Right atrium auricular region (tissue), 2 donors: ENCODE measurements around the gene RNF145. TPM values are rescaled to one million over a fixed set of nuclear protein-coding genes. Genes with fewer than 3 reads are reported as not detected.

Source experiments
- DNase-seq: peaks from one replicate; pipeline ENCODE4 v3.0.0-alpha.2; 2019; ENCODE audit warnings: low spot score
- H3K27ac ChIP-seq, 2 donors: fragments of 200-600 bp; sonication (generic); 1 replicate in 1 of 2; 2 replicates in 1 of 2; pipeline ENCODE4 v1.5.1; 2016 to 2019
- H3K27me3 ChIP-seq, 2 donors: fragments of 200-600 bp; sonication (generic); one replicate each; pipeline versions ENCODE4 v1.5.1 to v1.6.0; 2017 to 2019
- H3K36me3 ChIP-seq: fragments of 200-600 bp; sonication (generic); one replicate; pipeline ENCODE4 v1.5.1; 2016
- H3K4me1 ChIP-seq, 2 donors: fragments of 200-600 bp; sonication (generic); one replicate each; pipeline versions ENCODE4 v1.5.1 to v1.6.0; 2017 to 2019
- H3K4me3 ChIP-seq, 2 donors: fragments of 200-600 bp; sonication (generic); 1 replicate in 1 of 2; 2 replicates in 1 of 2; pipeline ENCODE4 v1.5.1; 2017 to 2019; ENCODE audit warnings: mild to moderate bottlenecking in 1 of 2, moderate library complexity in 1 of 2
- H3K9me3 ChIP-seq, 2 donors: fragments of 200-600 bp; sonication (generic); one replicate each; pipeline ENCODE4 v1.5.1; 2019
- total RNA-seq, 2 donors: library from RNA; depleted of rRNA; stranded (reverse); fragments of >200 nt; gene quantifications; one replicate each; pipeline ENCODE4 v1.1.0, GENCODE V29; 2016
- TF ChIP-seq, protein P1 (sequence below), 2 donors: fragments of 200-600 bp; sonication (generic); IDR thresholded peaks; one replicate each; pipeline ENCODE4 v1.5.1; 2019; ENCODE audit warnings: antibody characterized with exemption in 2 of 2

The RNF145 gene
- total RNA-seq, 2 donors from 2014 or later, result 18.1 to 29.9 TPM

DNA sequence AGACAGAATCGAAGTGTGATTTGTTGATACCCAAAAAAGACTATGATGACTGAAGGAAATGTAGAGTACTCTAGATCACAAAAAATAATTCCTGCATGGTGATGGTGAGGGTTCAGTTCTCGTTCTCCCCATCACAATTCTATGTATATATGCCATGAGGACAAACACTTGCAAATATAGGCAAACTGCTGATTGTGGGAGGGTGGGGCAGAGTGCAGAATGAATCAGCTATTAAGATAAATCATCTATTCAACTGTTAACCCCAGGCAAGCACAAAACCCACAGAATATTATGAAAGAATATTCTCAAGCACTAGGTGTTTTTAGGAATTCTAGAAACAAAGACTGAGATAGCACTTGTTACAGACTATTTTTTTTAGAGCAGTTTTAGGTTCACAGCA, 39.8 kb upstream of the RNF145 start:
- H3K27me3 ChIP-seq, result no peaks in the 10 kb centered on the region
- H3K4me3 ChIP-seq, result no peak overlapping the region
- no peak for DNase-seq
- H3K36me3 ChIP-seq, result no peaks in the 10 kb centered on the region
- H3K27ac ChIP-seq, result no peak overlapping the region
- TF ChIP-seq, protein P1, sequence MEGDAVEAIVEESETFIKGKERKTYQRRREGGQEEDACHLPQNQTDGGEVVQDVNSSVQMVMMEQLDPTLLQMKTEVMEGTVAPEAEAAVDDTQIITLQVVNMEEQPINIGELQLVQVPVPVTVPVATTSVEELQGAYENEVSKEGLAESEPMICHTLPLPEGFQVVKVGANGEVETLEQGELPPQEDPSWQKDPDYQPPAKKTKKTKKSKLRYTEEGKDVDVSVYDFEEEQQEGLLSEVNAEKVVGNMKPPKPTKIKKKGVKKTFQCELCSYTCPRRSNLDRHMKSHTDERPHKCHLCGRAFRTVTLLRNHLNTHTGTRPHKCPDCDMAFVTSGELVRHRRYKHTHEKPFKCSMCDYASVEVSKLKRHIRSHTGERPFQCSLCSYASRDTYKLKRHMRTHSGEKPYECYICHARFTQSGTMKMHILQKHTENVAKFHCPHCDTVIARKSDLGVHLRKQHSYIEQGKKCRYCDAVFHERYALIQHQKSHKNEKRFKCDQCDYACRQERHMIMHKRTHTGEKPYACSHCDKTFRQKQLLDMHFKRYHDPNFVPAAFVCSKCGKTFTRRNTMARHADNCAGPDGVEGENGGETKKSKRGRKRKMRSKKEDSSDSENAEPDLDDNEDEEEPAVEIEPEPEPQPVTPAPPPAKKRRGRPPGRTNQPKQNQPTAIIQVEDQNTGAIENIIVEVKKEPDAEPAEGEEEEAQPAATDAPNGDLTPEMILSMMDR (IDR thresholded peaks at IDR 0.05), result no peak
- no peaks in the 10 kb centered on the region for H3K9me3 ChIP-seq
- no peaks in the 10 kb centered on the region for H3K4me1 ChIP-seq

- Histone ChIP-seq H3K27me3 (no peaks in the 10 kb centered on the region), H3K4me3 (no peak overlapping the region), H3K36me3 (no peaks in the 10 kb centered on the region), H3K27ac (no peak overlapping the region), H3K4me1 (no peaks in the 10 kb centered on the region), H3K9me3 (no peaks in the 10 kb centered on the region)
- DNase-seq, result no peak
- TF ChIP-seq, protein P1 (IDR thresholded peaks at IDR 0.05), result no peak
Observed at GRCh38 chr5:159244890-159245289, 35.5 kb upstream of the RNF145 start.

- H3K4me3 ChIP-seq, result no peak overlapping the region
- TF ChIP-seq, protein P1 (IDR thresholded peaks at IDR 0.05), result no peak
- no peak for DNase-seq
- H3K36me3 ChIP-seq, result no peaks in the 10 kb centered on the region
- H3K27me3 ChIP-seq, result no peaks in the 10 kb centered on the region
- no peaks in the 10 kb centered on the region for H3K9me3 ChIP-seq
- no peaks in the 10 kb centered on the region for H3K4me1 ChIP-seq
- no peak overlapping the region for H3K27ac ChIP-seq
Observed at GRCh38 chr5:159244163-159244562, 34.8 kb upstream of the RNF145 start.

- Histone ChIP-seq H3K4me3 (no peak overlapping the region), H3K4me1 (no peaks in the 10 kb centered on the region), H3K27ac (no peak overlapping the region), H3K9me3 (no peaks in the 10 kb centered on the region), H3K36me3 (no peaks in the 10 kb centered on the region), H3K27me3 (no peaks in the 10 kb centered on the region)
- TF ChIP-seq, protein P1 (IDR thresholded peaks at IDR 0.05), result no peak
- DNase-seq, result no peak
Observed at GRCh38 chr5:159243385-159243784, 34.0 kb upstream of the RNF145 start.

DNA sequence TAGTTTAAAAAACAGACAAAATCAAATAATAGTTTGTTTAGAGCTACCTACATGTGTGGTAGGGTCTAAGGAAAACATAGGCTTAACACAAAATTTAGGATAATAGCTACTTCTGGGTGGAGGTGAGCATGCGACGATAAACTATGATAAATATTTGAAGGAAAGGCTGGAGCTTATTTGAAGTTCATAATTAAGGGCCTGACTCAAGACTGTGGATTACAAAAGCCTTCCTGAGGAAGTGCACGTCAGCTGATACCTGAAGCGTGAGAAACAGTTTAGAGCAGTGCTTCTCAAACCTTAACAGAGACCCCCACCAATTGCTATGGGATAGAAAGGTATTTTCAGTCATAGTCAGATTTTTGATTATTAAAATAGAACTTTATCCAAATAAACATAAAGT, 33.3 kb upstream of the RNF145 start:
- H3K4me1 ChIP-seq, result no peaks in the 10 kb centered on the region
- H3K27me3 ChIP-seq, result no peaks in the 10 kb centered on the region
- DNase-seq, result no peak
- no peaks in the 10 kb centered on the region for H3K9me3 ChIP-seq
- TF ChIP-seq, protein P1 (IDR thresholded peaks at IDR 0.05), result no peak
- no peaks in the 10 kb centered on the region for H3K36me3 ChIP-seq
- H3K27ac ChIP-seq, result no peak overlapping the region
- H3K4me3 ChIP-seq, result no peak overlapping the region

DNA sequence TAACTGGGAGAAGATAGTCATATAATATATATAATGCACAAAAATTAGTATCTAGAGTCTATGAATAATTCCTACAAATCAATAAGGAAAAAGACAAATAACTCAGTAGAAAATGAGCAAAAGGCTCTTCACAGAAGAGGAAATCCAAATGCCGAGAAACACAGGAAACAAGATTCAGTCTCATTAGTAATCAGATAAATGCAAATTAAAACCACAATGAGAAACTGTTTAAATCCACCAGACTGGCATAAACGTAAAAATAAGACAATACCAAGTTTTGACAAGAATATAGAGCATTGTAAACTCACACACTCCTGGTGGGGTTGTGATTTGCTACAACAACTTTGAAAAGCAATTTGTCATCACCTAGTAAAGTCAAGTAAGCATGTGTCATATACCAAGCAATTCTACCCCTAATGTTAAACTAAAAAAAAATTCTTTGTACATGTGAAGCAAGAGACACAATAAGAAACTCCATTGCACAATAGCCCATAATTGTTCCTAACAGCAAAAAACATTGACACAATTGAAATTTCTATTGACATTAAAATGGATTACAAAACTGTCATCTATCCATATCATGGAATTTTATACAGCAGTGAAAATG, 32.7 kb upstream of the RNF145 start:
- Histone ChIP-seq H3K4me1 (no peaks in the 10 kb centered on the region), H3K36me3 (no peaks in the 10 kb centered on the region), H3K9me3 (no peaks in the 10 kb centered on the region), H3K27me3 (no peaks in the 10 kb centered on the region), H3K27ac (no peak overlapping the region), H3K4me3 (no peak overlapping the region)
- DNase-seq, result no peak
- TF ChIP-seq, protein P1 (IDR thresholded peaks at IDR 0.05), result no peak
